ENCODE measurements around the gene TKT. TPM values are rescaled to one million over a fixed set of nuclear protein-coding genes. Genes with fewer than 3 reads are reported as not detected.
A peak's percentile ranks its signal among the peaks of the same experiment; 100 is the strongest.

Gene TKT
- total RNA-seq, 1 experiment from 2014 or later: 446 TPM

GRCh38 chr3:53267766-53268165 lies 11.9 kb upstream of the TKT start:
- CTCF ChIA-PET: interaction anchor here (0.6 kb wide), 1 partner anchor 155 kb away, joined by 4 read pairs; no protein-coding TSS in a partner anchor
- Mint-ChIP-seq H3K27ac (ENCODE audit: unreplicated experiment) (peak overlapping the region; percentile 73), H3K36me3 (ENCODE audit: insufficient read depth, unreplicated experiment) (peaks cover 16% of the 10 kb centered on the region), H3K27me3 (ENCODE audit: unreplicated experiment) (no peaks in the 10 kb centered on the region), H3K4me3 (ENCODE audit: low read depth, unreplicated experiment) (no peak overlapping the region), H3K4me1 (ENCODE audit: low read depth, unreplicated experiment) (peaks cover 37% of the 10 kb centered on the region), H3K9me3 (ENCODE audit: low read depth, unreplicated experiment) (no peaks in the 10 kb centered on the region)
- no peak for DNase-seq
- intact Hi-C loops (cut with micrococcal nuclease; ENCODE audit: unreplicated experiment): no loop called here
- BruUV-seq (replicated peaks): no TSS peak
- no peak for TF ChIP-seq CTCF (IDR thresholded peaks at IDR 0.05; ENCODE audit: unreplicated experiment)

- no peaks in the 10 kb centered on the region for H3K9me3 Mint-ChIP-seq (ENCODE audit: low read depth, unreplicated experiment)
Observed at GRCh38 chr3:53264718-53265117, 8.9 kb upstream of the TKT start.

GRCh38 chr3:53263907-53264306 lies 8.1 kb upstream of the TKT start:
- intact Hi-C loops (cut with micrococcal nuclease; ENCODE audit: unreplicated experiment): no loop called here
- no peak for TF ChIP-seq CTCF (IDR thresholded peaks at IDR 0.05; ENCODE audit: unreplicated experiment)
- H3K4me1 Mint-ChIP-seq (ENCODE audit: low read depth, unreplicated experiment): peaks cover 46% of the 10 kb centered on the region
- H3K9me3 Mint-ChIP-seq (ENCODE audit: low read depth, unreplicated experiment): no peaks in the 10 kb centered on the region
- DNase-seq: no peak
- no peak overlapping the region for H3K4me3 Mint-ChIP-seq (ENCODE audit: low read depth, unreplicated experiment)
- H3K36me3 Mint-ChIP-seq (ENCODE audit: insufficient read depth, unreplicated experiment): no peaks in the 10 kb centered on the region
- CTCF ChIA-PET: no interaction called here
- H3K27ac Mint-ChIP-seq (ENCODE audit: unreplicated experiment): no peak overlapping the region
- H3K27me3 Mint-ChIP-seq (ENCODE audit: unreplicated experiment): no peaks in the 10 kb centered on the region
- no TSS peak for BruUV-seq (replicated peaks)

More at GRCh38 chr3:53264718-53265117, 8.9 kb upstream of the TKT start:
- H3K36me3 Mint-ChIP-seq (ENCODE audit: insufficient read depth, unreplicated experiment): peaks cover 4% of the 10 kb centered on the region
- no TSS peak for BruUV-seq (replicated peaks)
- H3K4me1 Mint-ChIP-seq (ENCODE audit: low read depth, unreplicated experiment): peaks cover 39% of the 10 kb centered on the region
- no peak for TF ChIP-seq CTCF (IDR thresholded peaks at IDR 0.05; ENCODE audit: unreplicated experiment)
- CTCF ChIA-PET: no interaction called here
- intact Hi-C loops (cut with micrococcal nuclease; ENCODE audit: unreplicated experiment): no loop called here
- no peak for DNase-seq
- no peaks in the 10 kb centered on the region for H3K27me3 Mint-ChIP-seq (ENCODE audit: unreplicated experiment)
- no peak overlapping the region for H3K4me3 Mint-ChIP-seq (ENCODE audit: low read depth, unreplicated experiment)
- no peak overlapping the region for H3K27ac Mint-ChIP-seq (ENCODE audit: unreplicated experiment)

GRCh38 chr3:53261712-53262111 lies 5.9 kb upstream of the TKT start:
- H3K27ac Mint-ChIP-seq (ENCODE audit: unreplicated experiment): no peak overlapping the region
- peaks cover 36% of the 10 kb centered on the region for H3K4me1 Mint-ChIP-seq (ENCODE audit: low read depth, unreplicated experiment)
- CTCF ChIA-PET: interaction anchor here (0.7 kb wide), 1 partner anchor 629 kb away, joined by 3 read pairs; no protein-coding TSS in a partner anchor
- no peaks in the 10 kb centered on the region for H3K27me3 Mint-ChIP-seq (ENCODE audit: unreplicated experiment)
- DNase-seq: no peak
- H3K36me3 Mint-ChIP-seq (ENCODE audit: insufficient read depth, unreplicated experiment): no peaks in the 10 kb centered on the region
- no peaks in the 10 kb centered on the region for H3K9me3 Mint-ChIP-seq (ENCODE audit: low read depth, unreplicated experiment)
- no peak overlapping the region for H3K4me3 Mint-ChIP-seq (ENCODE audit: low read depth, unreplicated experiment)
- no TSS peak for BruUV-seq (replicated peaks)
- TF ChIP-seq CTCF (IDR thresholded peaks at IDR 0.05; ENCODE audit: unreplicated experiment): no peak
- intact Hi-C loops (cut with micrococcal nuclease; ENCODE audit: unreplicated experiment): no loop called here
